GM12872 (cell line): ENCODE results near the gene APH1A.

ENCODE experiments used
- CTCF ChIP-seq: IDR thresholded peaks from 3 replicates; pipeline ENCODE4 v1.5.1; 2011; ENCODE audit warnings: low read depth, mild to moderate bottlenecking, low read length, moderate library complexity; ENCODE audit not compliant: insufficient read depth

APH1A gene

DNA sequence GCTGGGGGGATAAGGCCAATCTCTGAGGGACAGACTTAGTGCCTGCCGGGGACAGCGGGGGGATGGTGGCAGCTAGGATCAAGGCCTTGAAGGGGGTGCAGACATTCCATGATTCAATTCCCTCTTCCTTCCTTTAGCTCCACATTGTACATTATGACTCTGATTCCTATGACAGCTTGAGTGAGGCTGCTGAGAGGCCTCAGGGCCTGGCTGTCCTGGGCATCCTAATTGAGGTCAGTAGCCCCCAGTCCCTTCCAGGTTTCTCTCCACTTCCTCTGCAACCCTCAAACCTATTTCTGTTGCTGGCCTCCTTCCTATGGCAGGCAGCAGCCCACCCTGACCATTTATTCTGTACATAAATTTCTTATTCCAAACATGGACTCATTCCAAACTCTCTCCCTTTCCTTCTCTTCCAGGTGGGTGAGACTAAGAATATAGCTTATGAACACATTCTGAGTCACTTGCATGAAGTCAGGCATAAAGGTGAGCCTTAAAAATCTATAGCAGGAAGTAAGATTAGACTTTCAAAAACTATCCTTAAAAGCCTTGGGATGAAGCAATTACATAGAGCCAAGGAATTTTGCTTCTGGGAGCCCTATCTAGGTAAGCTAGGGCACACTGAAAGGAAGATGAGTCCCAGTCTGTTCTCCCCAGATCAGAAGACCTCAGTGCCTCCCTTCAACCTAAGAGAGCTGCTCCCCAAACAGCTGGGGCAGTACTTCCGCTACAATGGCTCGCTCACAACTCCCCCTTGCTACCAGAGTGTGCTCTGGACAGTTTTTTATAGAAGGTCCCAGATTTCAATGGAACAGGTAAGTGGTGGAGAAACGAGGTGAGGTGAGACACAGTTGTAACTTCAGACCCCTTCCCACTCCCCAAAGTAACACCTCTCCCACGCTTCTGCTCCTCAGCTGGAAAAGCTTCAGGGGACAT lies 6.2 kb downstream of the APH1A start:
- TF ChIP-seq CTCF: no peak

DNA sequence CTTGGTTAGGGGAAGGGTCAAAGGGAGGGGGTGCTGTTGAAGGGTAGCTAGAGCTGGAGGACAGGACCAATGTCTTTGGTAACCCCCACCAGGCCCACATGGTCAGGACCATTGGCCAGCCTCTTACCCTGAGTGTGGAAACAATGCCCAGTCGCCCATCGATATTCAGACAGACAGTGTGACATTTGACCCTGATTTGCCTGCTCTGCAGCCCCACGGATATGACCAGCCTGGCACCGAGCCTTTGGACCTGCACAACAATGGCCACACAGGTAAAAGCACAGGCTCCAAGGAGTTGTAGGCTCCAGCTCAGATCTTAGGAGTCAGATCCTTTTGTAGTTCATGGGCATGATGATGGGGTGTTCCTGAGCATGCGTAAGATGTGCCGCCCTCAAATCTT lies 7.4 kb downstream of the APH1A start:
- no peak for TF ChIP-seq CTCF

DNA sequence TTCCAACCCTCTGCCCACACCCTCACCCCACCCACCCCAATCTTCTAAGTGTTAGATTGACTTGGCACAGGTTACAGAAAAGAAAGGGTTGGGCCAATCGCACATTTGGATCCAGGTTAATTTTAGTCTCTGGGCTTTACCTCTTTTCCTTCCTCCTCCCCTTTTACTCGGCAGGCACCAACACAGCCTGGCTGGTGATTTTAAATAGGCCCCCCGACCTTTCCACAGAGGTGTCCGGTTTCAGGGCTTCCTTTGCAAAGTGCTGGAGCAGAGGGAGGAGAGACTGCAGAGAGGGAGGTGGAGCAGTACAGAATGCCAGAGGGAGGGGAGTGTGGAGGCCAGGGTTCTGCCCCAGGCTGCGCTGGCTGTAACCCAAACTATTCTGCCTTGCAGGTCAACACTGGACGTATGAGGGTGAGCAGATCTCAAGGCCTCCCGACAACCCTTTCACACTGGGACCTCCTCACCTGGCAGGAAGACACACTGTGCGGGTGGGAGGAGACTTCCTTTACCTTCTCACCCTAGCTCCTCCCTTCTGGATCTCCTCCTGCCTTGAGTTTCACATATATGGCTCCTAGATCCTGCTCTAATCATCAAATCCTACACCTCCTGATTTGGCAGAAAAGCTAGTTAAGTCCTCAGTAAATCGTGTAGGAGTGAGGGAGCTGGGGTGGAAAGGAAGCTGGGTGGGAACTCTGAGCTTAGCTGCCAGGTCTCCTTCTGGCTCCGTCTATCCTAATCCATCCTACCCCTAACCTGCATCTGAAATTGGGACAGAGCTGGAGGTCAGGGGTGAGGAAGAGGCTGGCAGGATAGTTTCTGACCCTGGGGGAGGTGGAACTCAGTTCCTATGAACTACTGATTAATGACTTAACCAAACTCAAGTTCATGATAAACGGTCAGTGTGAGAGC lies 8.8 kb downstream of the APH1A start:
- no peak for TF ChIP-seq CTCF

DNA sequence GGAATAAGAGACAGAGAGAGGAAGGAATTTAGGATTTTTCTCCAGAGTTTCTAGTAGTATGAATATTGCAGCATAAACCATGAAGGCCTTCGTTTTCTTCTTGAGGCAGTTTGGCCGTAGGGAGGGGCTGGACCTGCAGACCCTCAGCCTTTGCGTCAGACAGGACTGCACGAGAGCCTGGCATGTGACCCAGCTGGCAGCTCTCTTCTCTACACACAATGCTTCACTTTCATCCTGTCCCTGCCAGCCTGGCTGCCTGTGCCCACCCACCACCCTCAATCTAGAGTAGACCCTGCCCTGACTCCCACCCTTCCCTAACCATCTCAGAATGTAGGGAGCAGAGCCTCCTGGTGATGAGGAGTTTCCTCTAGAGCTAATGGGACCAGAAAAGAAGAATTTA lies 9.6 kb downstream of the APH1A start:
- TF ChIP-seq CTCF: no peak

DNA sequence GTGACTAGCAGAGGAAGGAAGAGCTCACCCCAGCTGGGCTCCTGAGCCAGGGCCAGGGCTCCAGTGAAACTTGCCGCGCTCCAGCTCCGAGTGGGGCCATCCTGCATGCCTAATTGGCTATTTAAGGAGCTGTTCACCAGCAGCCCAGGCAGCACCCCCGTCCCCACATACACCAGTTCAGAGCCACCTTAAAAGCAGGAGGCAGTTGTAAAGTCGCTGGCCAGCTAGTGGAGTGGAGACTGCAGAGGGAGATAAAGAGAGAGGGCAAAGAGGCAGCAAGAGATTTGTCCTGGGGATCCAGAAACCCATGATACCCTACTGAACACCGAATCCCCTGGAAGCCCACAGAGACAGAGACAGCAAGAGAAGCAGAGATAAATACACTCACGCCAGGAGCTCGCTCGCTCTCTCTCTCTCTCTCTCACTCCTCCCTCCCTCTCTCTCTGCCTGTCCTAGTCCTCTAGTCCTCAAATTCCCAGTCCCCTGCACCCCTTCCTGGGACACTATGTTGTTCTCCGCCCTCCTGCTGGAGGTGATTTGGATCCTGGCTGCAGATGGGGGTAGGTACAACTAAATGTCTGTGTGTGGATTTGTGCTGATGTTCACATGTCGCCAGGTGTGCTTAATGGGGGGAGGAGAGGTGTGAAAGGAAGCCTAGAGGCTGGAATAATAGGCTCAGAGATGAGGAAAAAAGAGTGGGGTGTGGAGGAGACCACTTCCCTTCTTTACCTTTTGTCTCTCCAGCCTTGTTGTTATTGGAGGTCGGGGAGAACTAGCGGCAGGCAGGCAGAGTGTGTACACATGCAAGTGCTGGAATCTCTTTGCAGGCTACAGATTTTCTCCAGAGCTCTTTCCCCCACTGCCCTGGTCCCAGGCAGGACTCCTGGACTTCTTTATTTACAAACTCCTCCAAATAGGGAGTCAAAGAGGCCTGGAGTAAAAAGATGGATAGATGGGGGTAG lies 10.9 kb downstream of the APH1A start, which contains the start of gene CA14:
Gene CA14 (plus strand): TSS at position 151 of the 962 bp plus-strand sequence. CDS start 355 bp downstream, at position 506.
- TF ChIP-seq CTCF: no peak

DNA sequence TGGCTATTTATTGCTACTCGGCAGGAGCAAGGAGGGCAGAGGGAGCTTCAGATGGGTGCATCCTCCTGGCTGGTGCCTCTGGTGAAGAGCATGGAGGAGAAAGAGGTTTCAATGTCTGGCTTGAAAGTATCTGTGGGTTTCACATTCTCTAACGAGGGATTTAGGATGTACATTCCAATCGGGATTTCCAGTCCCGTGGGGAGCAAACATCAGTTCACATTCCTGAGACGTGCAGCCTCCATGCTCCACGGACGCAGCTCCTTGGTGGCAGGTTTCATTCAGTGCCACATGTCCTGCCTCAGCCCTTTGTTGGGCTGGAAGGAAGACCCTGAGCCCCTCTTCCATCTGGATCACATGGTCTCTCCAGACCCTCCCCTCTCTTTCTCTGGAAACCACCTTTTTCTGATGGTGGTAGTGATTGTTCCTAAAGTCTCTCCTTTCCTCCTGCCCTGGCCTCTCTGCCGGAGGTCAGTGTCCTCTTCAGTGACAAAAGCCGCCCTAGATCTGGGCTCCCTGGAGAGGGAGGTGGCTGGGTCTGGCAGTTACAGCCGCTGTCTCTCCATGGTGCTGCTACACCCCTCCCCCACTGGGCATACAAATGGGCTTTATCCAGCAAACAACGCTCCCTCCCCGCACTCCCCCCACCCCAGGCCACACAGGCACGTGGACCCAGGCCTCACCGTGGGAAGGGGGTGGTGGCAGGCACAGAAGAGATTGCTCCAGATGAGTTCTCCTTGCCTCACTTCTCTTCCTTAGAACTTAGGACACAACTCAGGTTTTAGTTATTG lies 12.1 kb downstream of the APH1A start:
- no peak for TF ChIP-seq CTCF
